Measurements from ENCODE around the gene EXOC2.
"Not testable (repeated sequence)": the region's sequence is repeated elsewhere in the genome, so short reads cannot be mapped to it uniquely, and the experiment has no call there.

Gene EXOC2

DNA sequence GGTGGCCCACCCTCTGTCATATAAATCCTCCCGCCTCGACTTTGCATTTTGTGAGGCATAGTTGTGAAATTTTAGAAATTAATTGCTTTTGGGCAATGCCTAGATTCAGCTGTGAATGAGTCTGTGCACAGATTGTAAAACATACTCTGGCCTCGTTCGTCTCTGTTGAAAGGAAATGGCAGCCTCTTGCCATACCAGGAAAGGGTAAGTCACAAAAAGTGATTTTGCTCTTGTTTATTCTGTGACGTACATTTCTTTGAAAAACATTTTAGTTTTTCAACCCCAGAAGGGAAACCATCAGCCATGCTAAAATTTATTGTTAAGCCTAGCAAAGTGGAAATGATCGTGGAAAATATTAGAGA is 15.3 kb upstream of the EXOC2 start:
- DNase-seq = no peak

DNA sequence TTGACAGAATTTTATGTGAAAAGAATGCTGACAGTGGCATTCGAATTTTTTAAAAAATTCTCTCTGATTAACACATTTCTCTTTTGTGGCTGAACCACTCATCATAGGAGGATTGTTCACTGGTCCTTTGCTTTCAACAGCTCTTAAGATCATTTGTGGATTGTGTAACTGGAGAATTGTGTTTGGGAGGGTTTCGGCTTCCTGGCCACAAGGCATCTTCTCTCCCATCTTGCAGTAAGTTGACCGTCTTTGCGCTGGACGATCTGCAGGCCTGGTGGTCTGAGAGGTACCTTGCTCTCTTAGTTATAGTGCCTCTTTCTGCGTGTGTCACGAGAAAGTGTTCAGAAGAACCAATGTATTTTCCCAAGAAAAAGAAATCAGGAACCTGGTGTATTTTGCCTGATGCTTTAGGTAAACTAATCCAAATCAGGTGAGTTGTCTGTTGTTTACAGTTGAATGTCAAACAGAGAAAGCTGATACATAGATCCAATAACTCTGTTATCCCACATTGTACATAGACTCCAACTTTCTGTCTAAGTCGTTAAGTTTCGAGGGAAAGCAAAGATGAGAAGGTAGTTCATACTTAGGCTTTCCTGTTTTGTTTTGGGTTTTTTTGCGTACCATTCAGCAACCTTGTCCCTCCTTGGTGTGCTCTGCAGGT is 14.8 kb upstream of the EXOC2 start:
- no peak for DNase-seq

DNA sequence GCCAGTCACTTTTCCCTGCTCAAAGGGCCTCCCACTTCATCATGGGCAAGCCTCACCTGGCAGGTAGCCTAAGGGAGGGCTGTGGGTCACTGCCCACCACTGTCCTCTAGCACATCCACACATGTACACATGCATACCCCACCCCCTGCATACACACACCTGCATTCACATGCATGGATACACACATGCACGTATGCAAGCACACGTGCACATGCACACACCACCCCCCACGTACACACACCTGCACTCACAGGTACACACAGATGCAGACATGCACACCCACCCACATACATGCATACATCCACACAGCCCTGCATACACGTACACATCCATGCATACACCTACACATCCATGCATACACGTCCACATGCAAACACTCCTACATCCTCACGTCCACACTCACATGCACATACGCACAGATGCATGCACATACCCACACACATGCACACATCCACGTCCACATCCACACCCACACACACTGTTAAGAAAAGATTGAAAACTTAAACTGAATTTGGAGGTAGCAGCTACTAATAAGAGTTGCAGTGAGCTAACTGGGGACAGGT is 14.0 kb upstream of the EXOC2 start:
- no peak for DNase-seq

DNA sequence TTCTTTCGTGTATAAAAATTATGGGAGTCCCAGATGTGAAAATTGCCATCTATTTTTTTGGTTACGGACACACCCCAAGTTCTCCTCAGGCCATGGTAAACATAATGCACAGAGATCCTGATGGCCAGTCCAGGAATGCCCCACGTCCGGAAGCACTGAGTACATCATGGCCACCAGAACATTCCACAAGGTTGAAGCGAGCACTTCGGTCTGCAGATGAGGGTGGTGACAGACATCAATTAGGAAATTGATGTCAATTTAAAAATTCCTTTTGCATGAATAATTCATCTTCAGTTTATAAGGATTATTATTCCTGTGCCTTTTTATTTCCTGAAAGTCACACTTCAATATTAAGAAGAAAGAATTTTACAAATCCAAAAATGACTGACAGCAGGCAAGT is 13.2 kb upstream of the EXOC2 start:
- no peak for DNase-seq

DNA sequence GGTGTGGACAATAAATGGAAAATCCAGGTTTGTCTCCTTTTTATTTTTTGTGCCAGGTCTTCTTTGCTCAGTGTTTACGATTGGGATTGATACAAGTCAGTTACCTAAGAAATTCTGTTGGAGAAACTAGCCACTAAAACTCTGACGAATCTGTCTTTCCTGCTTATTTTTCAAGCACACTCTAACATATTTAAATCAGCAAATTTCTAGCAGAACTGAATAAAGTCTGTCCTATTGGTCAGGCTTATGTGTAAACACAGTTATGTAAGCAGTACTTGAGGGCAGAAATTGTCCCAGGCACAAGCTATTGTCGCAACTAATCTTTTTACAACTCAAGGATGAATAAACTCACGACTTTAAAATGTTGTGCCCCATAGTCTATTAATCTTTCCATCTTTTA is 12.1 kb upstream of the EXOC2 start:
- DNase-seq = no peak

DNA sequence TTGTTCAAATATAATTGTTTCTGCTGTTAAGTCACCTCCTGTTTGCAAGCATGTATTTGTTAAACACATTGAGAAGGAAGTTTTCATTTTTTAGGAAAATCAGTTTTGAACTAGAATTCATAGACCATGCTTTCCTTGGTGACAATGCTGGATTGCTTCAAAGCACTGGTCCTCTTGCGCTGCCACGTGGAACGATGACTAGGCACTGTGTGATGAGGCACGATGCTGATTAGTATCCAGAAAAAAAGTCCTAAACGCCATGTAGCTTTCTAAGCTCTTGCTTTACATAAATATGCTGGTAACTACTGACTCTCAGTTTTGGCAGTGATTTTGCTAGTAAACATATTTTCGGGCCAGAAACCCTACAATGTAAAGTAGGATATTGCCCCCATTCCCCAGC is 11.1 kb upstream of the EXOC2 start:
- no peak for DNase-seq

DNA sequence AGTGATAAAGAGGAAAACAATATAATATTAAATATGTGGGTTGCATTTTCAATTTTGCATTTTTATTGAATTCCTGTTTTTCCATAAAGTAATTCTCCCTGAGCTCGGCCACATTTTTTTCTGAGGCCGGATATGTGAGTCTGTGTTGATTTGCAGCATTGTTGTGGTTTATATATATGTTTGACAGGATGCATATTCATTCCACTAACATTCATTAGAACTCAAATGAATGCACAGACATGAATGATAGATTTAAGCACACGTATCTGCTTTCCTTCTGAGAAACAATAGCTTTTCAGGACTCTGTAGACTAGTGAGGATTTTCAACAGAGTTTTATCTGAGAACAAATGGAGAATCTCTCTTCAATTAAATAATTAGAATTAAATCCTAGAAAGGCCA is 10.6 kb upstream of the EXOC2 start:
- DNase-seq = no peak

DNA sequence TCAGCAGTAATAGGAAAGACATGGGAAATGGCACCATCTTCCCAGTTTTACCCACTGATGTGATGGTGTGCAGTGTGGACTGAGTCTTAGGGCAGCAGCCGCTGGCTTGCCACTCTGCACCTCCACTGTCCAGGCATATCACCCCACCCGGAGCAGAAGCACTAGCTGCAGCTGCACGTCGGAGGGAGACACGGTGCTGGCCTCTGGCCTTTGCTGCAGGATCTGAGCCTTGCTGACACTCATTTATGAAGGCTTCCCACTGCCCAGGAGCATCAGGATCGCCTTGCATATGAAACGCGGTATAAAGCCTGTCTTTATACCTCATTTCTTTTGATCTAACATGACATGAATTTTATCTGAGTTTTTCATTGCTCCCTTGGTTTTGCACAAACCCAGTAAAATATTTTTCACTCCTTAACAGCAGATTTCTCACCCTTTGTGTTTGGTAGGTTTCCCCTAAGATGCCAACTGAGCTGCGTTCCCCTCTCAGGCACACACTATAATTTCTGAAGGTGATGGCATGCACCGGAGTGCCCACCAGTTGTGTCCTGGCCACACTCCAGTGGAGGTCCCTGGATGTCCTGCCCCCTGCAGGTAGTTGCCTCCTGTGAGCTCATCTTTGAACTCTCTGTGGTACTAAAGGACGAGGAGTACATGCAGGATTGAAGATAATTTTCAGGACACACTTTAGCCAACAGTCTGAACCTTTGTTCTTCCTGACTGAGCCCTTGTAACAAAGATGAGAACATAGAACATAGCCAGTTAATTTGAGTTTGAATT is 9.0 kb upstream of the EXOC2 start:
- no peak for DNase-seq

DNA sequence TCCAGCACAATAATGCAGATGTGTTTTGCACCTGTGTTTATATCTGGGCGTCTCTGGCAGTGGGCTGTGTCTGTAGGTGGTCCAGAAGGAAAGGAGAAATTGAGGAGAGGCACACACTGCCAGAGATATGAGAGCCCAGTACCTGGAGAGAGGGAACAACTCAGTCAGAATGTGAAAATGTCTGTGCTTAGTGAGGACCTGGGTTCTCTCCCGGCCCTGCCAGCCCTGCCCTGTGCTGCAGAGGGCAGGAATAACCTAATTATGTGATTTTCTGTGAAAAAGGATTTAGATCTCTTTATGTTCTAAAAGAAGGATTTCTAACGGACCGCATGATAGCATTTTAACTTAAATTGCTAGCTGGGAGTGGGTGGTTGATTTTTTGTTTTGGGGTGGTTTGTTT is 8.3 kb upstream of the EXOC2 start:
- DNase-seq = no peak

DNA sequence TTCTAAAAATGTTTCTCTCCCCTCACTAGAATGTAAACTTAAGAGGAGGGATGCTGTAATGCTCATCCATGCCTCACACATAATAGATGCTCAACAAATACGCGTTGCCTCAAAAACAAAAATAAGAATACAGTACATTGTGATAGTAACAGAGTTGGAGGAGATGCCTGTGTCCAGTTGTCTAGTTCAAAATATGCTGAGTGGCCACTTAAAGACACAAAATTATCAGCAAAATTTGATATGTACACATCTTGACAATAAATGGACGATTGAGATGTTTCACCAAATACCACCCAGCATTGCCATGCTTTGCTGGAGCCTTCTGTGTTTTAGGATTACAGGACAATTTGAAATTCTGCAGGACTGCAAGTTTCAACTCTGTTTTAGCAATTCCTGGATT is 7.6 kb upstream of the EXOC2 start:
- DNase-seq = no peak

DNA sequence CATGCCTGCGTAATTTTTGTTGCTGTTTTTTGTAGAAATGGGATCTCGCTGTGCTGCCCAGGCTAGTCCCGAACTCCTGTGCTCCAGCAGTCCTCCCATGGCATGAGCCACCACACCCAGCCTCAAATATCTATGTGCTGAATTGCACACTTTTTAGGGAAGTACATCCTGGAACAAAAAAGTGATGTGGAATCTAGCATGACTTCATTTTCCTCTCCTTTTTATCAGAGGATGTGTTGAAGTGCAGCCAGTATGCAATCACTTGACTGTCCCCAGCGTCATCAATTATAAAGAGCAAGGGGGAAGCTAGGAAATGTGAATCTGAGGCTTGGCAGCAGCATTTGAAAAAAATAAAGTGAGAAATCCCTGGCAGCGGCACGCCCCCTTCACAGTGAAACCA is 6.4 kb upstream of the EXOC2 start:
- DNase-seq = no peak

DNA sequence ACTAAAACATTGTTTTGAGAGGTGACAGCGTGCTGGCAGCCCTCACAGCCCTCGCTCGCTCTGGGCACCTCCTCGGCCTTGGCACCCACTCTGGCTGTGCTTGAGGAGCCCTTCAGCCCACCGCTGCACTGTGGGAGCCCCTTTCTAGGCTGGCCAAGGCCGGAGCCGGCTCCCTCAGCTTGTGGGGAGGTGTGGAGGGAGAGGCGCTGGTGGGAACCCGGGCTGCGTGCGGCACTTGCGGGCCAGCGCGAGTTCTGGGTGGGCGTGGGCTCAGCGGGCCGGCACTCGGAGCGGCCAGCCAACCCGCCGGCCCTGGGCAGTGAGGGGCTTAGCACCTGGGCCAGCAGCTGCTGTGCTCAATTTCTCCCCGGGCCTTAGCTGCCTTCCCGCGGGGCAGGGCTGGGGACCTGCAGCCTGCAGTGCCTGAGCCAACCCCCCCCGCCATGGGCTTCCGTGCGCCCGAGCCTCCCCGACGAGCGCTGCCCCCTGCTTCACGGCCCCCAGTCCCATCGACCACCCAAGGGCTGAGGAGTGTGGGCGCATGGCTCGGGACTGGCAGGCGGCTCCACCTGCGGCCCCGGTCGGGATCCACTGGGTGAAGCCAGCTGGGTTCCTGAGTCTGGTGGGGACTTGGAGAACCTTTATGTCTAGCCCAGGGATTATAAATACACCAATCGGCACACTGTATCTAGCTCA is 1.6 kb upstream of the EXOC2 start:
- not testable (repeated sequence) for DNase-seq

DNA sequence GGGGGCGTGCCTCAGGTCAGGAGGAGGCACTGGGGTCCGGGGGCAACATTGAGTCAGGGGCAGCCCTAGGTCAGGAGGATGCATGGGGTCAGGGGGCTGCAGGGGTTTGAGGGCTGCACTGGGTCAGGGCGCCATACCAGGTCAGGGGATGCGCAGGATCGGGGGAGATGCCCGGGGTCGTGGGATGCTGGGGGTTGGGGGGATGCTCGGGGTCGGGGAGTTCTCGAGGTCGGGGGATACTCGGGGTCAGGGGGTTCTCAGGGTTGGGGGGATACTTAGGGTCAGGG is 727 bp upstream of the EXOC2 start:
- no peak for DNase-seq

DNA sequence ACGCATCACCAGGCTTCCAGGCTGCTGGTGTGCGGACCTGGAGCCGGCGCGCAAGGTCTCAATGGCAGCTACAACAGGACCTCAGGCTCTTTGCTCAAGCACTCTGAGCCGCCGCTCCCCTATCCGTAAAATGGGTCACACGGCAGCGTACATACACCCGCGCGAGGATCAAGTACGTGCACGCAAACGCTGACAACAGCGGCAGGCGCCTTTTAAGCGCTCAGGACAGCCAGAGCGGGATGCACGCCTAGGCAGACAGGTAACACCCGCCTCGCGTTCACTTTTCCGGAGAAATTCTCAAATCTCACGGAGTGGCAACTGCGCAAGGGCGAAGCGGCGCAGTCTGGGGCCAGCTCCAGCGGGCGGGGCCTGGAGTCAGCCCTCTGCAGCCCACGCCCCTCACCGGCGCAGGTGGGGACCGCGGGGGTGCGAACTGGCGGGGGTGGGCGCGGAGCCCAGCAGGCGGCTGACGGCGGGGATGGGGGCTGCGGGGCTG is 535 bp downstream of the EXOC2 start:
- DNase-seq = peak; percentile 56

DNA sequence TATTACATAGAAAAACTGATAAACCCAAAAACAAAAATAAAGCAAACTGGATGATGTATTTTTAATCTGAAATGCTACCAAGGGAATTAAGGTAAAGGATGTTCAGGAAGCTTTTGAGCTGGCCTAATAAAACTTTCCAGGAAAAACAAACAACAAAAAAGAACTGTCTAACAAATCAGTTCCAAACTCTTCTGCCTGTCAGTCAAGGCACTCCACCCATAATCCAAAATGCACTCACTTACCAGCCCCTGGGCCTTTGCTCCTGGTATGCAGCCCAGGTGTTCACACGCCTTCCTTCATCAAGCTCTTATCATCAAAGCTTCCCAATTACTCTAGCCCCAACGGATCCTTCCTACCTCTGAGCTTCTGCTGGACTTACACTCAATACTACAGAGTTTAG is 3.7 kb downstream of the EXOC2 start:
- DNase-seq = no peak

DNA sequence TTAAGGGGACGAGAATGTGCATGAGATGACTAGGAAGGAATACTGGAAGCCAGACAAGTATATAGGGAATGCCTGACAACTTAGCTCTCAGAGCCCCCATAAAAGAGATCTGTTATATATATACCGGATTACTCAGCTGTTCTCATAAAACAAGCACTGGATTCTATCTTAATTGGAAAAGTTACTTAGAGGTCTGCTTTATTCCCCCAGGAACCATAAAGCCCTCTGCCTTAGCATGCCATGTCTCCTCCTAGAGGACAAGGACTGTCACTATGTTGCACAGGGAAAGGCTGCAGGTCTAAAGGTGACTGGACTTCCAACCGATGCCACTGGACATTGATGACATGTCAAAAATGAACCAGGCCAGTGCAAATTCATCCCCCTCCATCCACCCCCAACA is 6.4 kb downstream of the EXOC2 start:
- DNase-seq = no peak

DNA sequence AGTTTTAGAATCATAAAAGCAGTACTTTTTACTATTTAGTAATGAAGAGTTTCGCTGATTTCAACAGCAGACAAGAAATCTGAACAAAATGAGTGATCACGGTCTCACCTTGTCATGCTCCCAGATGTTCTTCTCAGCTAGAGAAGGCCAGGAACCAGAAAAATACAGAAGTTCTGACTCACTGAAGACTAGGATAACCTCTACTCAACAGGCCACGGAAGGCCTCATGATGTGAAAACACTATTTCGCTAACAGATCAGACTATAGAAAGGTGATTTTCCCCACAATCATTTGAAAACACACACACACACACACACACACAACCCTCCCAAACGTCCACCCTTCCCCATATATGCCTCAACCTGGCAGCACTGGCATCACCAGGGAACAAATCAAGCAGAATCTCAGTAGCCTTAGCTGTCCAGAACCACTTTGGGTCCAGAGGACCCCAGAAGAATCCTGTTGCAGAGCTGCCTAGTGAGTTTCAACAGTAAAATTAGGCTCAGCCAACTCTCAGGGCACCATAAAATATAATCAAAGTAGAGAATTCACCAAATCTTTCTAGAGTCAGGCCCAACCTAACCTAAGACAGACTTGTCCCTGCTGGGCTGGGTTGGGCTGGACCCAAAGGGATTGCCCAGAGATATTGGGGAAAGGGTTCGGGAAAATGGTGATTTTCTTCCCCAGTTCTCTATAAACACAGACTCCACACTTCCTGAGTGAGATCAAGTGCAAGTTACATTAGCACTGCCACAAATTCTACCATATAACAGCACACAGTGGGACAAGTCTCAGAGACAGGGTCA is 7.9 kb downstream of the EXOC2 start:
- DNase-seq = no peak

DNA sequence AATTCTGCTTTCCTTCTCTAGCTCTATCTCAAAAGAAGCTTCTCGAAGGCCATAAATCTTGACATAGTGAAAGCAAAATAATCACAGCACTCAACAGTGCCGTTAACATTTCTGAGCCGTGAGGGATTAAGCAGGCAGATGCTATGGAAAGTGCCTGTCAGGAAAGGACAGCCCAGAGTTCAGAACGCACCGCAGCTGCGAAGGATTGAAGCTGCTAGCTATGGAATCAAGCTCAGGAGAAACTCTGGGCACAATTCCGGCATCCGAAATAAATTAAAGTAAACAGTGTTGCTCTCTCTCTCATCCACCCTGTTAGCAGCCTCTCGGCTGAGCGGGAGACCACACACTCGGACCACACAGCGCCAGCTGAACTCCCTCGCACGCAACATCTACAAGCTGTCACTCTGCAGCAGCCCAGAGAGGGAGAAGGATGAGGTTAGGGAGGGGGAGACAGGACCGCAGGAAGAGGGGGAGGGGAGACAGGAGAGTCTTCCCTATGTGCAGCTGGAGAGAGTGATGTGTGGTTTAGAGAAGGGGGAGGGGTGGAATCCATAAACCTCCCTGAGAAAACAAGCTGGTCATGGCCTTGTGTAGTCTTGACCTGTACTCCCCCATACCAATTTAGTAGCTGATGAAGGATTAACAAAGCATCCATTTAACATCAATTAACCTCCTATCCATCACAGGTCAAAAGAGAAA is 9.0 kb downstream of the EXOC2 start:
- peak; percentile 65 for DNase-seq

DNA sequence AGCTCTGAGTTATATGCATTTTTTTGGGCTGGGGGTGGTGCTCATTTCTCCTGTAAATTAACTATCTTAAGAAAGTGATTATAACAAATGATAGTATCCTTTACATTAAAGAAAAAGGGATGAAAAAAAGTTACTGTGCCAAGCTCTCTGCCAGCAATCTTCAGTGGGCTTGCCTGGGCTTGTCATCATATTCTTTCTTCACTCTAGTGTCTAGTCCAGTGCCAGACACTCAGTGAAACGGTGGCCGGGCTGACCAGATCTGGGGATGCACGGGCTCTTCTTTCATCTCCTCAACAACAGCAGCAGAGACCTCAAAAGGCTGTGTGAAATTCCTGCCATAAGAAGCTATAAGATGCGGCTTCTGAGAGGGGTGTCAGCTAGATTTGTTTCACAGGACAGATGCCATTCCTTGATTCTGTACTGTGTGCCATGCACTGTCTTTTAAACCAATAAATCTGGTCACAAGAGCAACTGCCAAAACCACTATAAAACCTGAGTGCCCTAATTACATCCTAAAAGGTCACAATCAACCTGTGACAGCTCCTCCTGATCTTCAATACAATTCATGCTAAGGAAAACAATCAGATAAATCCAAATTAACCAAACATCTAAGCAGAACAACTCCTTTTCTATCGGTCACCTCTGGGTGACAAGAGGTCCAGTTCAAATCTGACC is 12.1 kb downstream of the EXOC2 start:
- no peak for DNase-seq

DNA sequence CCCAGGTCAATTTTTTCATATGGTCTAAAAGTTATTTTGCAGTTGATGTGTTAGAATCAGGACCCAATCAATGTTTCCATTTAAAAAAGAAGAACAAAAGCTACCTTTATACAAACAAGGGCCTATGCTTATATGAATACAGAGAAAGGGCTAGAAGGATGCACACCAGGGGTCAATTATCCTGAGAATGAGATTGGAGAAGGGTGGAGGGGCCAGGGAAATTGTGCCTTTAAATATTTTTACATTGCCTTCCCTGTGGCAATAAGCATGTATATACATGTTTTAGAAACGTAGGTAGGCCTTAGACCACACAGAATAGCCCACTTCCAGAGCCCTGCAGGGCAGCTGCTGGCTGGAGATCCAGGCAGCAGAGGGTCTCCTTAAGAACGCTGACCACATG is 12.7 kb downstream of the EXOC2 start:
- no peak for DNase-seq

DNA sequence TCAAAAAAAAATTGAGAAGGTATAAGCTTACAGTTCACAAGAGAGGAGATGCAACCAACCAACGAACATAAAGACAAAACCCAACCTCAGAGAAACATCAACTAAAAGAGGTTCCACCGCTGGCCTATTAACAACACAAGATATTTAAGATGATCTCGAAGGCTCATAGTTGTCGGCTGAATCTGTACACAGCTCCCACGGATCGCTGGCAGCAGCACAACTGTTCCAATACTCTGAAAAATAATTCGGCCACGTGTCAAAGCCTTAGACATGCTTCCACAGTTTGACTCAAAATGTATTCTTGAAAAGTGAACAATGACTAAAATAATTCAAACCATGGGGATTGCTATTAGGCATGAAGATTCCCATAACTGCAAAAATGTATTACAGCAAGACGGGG is 13.7 kb downstream of the EXOC2 start:
- no peak for DNase-seq

DNA sequence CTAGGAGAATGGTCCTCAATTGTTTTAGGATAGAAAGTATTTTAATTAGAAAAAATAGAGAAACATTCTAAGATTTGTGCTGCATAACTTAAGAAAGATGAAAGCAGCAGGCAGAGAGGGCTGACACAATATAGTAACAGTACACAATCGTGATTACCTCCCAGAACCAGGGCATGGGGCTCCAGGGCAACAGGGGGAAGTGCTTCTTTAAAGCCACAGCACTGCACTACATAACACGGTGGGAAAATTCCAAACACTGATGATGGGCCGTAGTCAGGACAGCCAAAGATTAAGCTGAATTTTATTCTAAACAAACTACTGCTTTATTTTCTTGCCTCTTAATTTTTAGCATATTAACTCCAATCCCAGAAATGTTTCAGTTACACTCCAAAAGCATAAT is 14.4 kb downstream of the EXOC2 start:
- DNase-seq = no peak

All from right forelimb (tissue), 1 donor.